ENCODE results near the gene SHC4. TPM values are rescaled to one million over a fixed set of nuclear protein-coding genes. Genes with fewer than 3 reads are reported as not detected.

The SHC4 gene
- total RNA-seq, 1 experiment from 2014 or later = 0.63 TPM

- TF ChIP-seq ZNF532 (CRISPR knock-in tag; IDR thresholded peaks at IDR 0.05; ENCODE audit: borderline replicate concordance) = no peak
- no peak for TF ChIP-seq E2F5 (CRISPR knock-in tag; IDR thresholded peaks at IDR 0.05)
- TF ChIP-seq, protein P1, sequence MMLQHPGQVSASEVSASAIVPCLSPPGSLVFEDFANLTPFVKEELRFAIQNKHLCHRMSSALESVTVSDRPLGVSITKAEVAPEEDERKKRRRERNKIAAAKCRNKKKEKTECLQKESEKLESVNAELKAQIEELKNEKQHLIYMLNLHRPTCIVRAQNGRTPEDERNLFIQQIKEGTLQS (CRISPR knock-in tag; conservative IDR thresholded peaks at IDR 0.05) = no peak
- no peak for TF ChIP-seq TCF7 (CRISPR knock-in tag; IDR thresholded peaks at IDR 0.05; ENCODE audit: low read depth)
- TF ChIP-seq JUN (CRISPR knock-in tag; IDR thresholded peaks at IDR 0.05) = no peak
- TF ChIP-seq, protein P2, sequence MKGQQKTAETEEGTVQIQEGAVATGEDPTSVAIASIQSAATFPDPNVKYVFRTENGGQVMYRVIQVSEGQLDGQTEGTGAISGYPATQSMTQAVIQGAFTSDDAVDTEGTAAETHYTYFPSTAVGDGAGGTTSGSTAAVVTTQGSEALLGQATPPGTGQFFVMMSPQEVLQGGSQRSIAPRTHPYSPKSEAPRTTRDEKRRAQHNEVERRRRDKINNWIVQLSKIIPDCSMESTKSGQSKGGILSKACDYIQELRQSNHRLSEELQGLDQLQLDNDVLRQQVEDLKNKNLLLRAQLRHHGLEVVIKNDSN (CRISPR knock-in tag; IDR thresholded peaks at IDR 0.05) = no peak
- no peak for TF ChIP-seq ELF4 (CRISPR knock-in tag; IDR thresholded peaks at IDR 0.05; ENCODE audit: low read depth)
- TF ChIP-seq NR1H2 (CRISPR knock-in tag; IDR thresholded peaks at IDR 0.05) = no peak
- no peak for TF ChIP-seq E2F1 (CRISPR knock-in tag; IDR thresholded peaks at IDR 0.05)
- no peak for TF ChIP-seq CREM (CRISPR knock-in tag; IDR thresholded peaks at IDR 0.05)
- no peak for TF ChIP-seq FOXP1 (CRISPR knock-in tag; IDR thresholded peaks at IDR 0.05; ENCODE audit: borderline replicate concordance)
- TF ChIP-seq ZNF423 (CRISPR knock-in tag; IDR thresholded peaks at IDR 0.05) = no peak
- no peak for TF ChIP-seq PRRX2 (CRISPR knock-in tag; IDR thresholded peaks at IDR 0.05)
These were observed 149.4 kb downstream of the SHC4 start (continued) for GRCh38 chr15:48814286-48814685.

DNA sequence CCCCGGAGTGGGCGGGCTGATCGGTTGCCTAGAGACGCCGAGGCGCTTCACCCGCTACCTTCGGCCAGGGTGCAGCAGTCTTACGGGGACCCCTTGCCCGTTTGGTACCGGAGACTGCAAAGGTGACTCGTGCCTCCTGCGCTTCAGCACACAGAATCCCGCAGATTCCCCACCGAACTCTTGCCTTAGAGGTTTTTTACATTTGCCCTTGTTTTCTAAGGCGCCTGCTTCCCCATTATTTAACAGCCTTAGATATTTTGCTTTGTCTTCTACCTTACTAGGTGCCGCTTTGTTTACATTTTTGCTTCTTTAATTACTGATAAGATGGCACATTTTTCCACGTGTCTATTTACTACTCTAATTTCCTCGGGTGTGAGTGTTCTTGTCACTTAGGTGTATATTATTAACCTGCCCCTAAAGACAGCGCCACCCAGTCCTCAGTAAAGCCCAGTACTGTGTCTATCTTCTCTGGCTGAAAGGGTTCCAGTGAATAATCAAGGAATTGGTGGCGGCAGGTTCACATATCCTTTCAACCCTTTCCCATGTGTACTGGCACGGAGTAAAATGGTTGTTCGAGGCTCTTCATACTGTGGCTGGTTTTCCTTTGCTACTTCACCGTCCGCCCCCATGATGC lies 152.3 kb downstream of the SHC4 start:
- CTCF ChIA-PET = interaction anchor here (0.5 to 2.8 kb wide), 13 partner anchors 10 to 1305 kb away, joined by 3 to 26 read pairs (median 4); partner anchors contain the start of genes EID1 and SHC4
- DNase-seq (ENCODE audit: low spot score) (no peak), ATAC-seq (peak; percentile 3)
- POLR2A ChIA-PET = interaction anchor here (0.5 to 1.6 kb wide), 9 partner anchors 10 to 371 kb away, joined by 3 to 9 read pairs (median 5); partner anchors contain the start of genes EID1 and SHC4
- Mint-ChIP-seq H3K4me3 (peak overlapping the region; percentile 97), H3K27me3 (ENCODE audit: low read depth) (peaks cover 10% of the 10 kb centered on the region), H3K36me3 (no peaks in the 10 kb centered on the region), H3K27ac (no peak overlapping the region), H3K4me1 (peaks cover 26% of the 10 kb centered on the region), H3K9me3 (no peaks in the 10 kb centered on the region)
- TF ChIP-seq, protein P3, sequence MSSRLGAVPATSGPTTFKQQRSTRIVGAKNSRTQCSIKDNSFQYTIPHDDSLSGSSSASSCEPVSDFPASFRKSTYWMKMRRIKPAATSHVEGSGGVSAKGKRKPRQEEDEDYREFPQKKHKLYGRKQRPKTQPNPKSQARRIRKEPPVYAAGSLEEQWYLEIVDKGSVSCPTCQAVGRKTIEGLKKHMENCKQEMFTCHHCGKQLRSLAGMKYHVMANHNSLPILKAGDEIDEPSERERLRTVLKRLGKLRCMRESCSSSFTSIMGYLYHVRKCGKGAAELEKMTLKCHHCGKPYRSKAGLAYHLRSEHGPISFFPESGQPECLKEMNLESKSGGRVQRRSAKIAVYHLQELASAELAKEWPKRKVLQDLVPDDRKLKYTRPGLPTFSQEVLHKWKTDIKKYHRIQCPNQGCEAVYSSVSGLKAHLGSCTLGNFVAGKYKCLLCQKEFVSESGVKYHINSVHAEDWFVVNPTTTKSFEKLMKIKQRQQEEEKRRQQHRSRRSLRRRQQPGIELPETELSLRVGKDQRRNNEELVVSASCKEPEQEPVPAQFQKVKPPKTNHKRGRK (CRISPR knock-in tag; IDR thresholded peaks at IDR 0.05; ENCODE audit: borderline replicate concordance) = no peak
- TF ChIP-seq, protein P4, sequence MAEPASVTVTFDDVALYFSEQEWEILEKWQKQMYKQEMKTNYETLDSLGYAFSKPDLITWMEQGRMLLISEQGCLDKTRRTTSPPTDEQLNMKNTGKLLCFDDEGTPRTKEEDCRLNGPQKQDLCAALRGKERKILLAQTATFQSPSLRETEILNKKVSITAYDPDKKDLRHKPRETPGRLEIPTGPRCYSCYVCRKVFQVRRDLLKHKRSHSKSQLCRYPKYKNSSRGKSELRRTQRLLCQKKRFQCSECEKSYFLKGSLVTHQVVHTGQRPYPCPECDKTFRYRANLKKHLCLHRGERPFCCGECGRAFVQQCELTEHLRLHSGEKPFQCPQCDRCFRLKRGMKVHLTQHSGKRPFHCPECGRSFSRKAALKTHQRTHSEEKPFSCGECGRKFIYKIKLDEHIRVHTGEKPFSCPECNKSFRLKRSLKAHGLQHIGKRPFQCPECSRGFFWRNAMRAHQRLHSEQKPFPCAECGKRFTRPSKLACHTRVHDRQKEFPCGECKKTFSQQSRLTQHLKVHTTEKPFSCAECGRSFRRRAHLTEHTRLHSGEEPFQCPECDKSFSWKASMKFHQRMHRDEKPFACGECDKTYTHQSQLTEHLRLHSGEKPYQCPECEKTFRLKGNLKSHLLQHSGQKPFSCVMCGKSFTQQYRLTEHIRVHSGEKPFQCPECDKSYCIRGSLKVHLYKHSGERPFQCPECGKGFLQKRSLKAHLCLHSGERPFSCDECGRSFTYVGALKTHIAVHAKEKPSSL (CRISPR knock-in tag; conservative IDR thresholded peaks at IDR 0.05) = no peak
- TF ChIP-seq ZSCAN18 (CRISPR knock-in tag; IDR thresholded peaks at IDR 0.05) = no peak
- TF ChIP-seq ZNF138 (CRISPR knock-in tag; conservative IDR thresholded peaks at IDR 0.05) = no peak
- TF ChIP-seq KAT7 (CRISPR knock-in tag; IDR thresholded peaks at IDR 0.05; ENCODE audit: borderline replicate concordance) = no peak
- TF ChIP-seq, protein P5, sequence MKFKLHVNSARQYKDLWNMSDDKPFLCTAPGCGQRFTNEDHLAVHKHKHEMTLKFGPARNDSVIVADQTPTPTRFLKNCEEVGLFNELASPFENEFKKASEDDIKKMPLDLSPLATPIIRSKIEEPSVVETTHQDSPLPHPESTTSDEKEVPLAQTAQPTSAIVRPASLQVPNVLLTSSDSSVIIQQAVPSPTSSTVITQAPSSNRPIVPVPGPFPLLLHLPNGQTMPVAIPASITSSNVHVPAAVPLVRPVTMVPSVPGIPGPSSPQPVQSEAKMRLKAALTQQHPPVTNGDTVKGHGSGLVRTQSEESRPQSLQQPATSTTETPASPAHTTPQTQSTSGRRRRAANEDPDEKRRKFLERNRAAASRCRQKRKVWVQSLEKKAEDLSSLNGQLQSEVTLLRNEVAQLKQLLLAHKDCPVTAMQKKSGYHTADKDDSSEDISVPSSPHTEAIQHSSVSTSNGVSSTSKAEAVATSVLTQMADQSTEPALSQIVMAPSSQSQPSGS (CRISPR knock-in tag; IDR thresholded peaks at IDR 0.05; ENCODE audit: borderline replicate concordance, low read depth) = no peak
- TF ChIP-seq, protein P6, sequence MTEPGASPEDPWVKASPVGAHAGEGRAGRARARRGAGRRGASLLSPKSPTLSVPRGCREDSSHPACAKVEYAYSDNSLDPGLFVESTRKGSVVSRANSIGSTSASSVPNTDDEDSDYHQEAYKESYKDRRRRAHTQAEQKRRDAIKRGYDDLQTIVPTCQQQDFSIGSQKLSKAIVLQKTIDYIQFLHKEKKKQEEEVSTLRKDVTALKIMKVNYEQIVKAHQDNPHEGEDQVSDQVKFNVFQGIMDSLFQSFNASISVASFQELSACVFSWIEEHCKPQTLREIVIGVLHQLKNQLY (CRISPR knock-in tag; IDR thresholded peaks at IDR 0.05) = no peak
